ENCODE measurements around the gene FAM124A.

The FAM124A gene

GRCh38 chr13:51317262-51317661, 95.1 kb downstream of the FAM124A start:
- DNase-seq = no peak

DNA sequence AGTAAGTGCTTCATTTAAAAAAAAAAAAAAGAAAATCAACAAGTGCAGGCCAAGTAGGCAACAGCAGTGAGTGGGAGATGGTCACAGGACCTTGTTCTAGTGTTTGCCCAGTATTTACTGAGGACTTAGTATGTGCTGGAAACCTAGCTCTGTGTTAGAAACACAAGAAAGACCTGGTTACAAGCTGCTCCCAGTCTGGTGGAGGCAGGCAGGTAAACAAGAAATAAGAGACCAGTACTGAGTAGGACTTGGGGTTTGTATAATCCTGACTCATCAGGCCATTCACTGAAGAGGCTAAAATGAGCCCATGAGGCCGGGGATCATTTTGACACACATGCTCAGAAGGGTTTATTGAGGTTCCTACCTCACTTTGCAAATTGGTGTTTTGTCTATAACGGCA, 95.8 kb downstream of the FAM124A start:
- no peak for DNase-seq

- no peak for DNase-seq
These were observed 96.7 kb downstream of the FAM124A start for GRCh38 chr13:51318876-51319275.

GRCh38 chr13:51321836-51322235, 99.6 kb downstream of the FAM124A start:
- no peak for DNase-seq

GRCh38 chr13:51322826-51323225, 100.6 kb downstream of the FAM124A start:
- no peak for DNase-seq

DNA sequence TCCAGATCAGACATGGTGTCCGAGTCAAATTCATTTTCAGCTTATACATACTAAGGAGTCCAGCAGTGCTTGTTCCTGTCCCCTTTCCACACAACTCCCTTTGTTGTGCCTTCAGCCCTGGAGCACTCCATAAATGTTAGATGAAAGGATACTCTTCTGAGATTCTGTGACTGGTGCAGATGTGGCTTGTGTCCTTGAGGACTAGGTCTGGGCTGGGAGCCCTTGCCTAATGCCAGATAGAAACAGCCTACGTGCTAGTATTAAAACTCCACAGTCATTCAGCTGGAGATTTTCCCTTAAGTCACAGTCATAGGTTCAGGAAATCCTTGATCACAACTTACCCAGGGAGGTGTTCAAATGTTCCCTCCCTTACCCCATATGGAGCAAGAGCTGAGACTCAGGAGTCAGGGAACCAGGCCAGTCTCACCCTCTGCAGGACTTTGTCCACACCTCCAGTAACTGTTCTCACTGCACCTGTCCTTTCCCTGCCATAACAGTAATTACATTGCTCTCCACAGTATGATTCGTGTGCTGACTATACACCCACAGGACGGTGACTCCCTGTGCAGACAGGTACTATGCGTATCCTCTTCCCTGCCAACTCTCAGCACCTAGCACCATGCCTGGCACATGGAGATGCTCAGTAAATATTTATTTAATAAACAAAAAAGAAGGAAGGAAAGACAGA, 101.8 kb downstream of the FAM124A start:
- no peak for DNase-seq

DNA sequence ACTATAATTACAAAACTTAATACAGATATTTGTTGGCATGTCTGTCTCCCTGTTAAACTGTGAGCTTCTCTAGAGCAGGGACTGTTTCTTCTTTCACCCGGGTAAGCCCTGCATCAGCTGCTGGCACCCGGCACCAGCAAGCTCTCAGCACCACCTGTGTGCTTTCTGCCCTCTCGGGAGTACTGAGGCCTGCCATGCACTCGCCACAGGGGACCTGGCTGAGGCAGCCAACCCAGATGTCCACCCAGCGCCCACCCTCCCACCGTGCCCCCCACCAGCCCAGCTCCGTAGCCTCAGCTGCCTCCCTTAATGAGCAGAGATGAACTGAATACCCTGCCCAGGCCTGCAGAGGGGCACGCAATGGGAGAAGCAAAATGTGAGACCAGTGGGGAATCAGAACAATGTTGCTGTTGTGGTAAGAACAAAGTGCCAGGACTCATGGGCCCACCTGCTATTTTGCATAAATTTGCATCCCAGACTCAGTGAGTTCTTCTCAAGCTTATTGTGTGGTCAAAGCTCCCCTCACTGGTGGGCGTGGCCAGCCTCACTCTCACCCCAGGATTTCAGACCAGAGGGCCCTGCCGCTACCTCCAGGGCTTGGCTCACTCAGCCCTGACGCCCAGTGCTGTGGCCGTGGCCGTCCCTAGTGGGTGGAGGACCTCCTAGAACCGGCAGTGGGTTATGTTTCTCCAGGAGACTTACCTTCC, 102.7 kb downstream of the FAM124A start:
- DNase-seq = no peak

DNA sequence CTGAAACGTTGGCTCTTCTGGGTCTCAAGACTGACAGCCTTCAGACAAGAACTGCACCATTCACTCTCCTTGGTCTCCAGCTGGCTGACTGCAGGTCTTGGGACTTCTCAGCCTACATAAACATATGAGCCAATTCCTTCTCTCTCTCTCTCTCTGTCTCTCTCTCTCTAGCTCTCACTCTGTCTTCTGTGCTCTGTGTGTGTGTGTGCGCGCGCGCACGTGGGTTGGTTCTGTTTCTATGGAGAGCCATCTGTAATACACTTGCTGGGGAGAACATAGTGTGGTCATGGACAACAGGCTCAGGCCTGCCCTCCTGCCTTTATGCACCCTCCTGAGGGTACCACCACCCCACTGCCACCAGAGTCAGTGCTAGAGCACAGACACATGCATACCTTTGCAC, 103.6 kb downstream of the FAM124A start:
- DNase-seq = no peak

DNA sequence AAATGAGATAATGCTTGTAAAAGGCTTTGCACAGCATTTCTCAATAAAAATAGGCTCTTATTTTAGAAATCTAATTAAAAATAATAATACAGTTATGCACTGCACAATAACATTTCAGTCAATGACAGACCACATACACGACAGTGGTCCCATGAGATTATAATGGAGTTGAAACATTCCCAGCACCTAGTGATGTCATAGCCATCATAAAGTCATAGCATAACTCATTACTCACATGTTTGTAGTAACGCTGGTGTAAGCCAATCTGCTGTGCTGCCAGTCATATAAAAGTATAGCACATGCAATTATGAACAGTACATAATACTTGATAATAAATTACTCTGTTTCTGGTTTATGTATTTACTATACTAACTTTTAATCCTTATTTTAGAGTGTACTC, 104.6 kb downstream of the FAM124A start:
- no peak for DNase-seq

- no peak for DNase-seq
These were observed 105.8 kb downstream of the FAM124A start for GRCh38 chr13:51327961-51328360.

DNA sequence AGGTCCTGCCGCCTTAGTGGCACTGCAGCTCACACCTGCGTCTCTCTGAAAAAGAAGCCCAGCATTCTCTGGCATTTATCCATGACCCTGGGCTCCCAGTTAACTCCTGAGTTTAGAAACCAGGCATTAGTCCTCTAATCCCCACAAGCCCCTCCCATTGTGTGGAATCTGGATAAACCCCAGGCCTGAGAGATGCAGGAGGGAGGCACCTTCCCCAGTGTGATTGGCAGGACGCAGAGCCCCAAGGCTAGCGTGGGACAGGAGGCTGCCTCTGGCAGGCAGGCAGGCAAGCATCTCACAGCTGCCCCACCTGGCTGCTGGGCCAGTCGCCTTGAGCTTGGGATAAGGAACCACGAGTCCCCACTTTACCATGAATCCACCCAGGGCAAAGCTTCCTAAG, 106.3 kb downstream of the FAM124A start:
- no peak for DNase-seq

DNA sequence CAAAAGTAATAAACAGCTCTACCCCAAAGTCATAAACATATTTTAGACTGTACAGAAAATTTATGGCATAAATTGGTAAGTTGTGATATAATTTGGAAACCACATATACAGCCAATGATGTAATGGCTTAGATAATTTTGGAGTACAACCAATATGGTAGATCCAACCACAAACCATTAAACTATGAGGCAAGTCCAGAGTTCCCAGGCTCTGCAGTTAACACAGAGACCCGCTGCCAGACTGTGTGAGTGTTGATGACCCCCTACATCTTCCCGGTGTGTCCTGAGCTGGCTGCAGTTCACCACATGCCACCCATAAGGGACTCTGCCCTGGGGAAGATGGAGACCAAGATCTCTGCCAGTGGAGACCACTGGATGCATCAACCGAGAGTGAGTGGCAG, 107.4 kb downstream of the FAM124A start:
- DNase-seq = no peak

DNA sequence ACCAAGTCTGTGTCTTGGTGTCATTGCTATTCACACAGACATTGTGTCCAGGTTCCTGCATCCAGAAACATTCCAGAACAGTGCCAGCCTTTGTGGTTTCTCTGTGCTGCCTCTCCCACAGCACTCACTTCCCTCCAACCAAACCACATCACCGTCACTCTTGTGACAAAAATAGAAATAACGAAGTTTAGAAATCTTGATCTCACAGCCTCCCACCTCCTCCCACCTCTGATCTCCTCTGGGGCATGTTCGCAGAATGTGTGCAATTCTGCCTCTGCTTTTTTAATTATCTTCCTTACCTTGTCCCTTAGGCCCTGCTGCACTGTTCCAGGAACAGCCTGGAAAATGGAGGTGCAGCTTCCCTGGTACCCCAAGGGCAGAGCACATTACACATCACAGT, 108.6 kb downstream of the FAM124A start:
- DNase-seq = no peak

- no peak for DNase-seq
These were observed 109.2 kb downstream of the FAM124A start for GRCh38 chr13:51331354-51331861.

GRCh38 chr13:51332566-51333361, 110.6 kb downstream of the FAM124A start:
- DNase-seq = no peak

- no peak for DNase-seq
These were observed 111.2 kb downstream of the FAM124A start for GRCh38 chr13:51333421-51333820.

DNA sequence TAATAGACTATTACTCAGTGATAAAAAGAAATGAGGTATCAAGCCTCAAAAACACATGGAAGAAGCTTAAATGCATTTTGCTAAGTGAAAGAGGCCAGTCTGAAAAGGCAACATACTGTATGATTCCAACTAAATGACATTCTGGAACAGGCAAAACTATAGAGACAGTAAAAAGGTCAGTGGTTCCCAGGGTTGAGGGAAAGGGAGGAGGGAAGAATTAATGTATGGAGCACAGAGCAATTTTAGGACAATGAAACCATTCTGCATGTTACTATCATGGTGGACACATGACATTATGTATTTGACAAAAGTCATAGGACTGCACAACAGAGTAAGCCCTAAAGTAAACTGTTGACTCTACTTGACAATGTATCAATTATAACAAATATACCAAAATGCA, 111.6 kb downstream of the FAM124A start:
- DNase-seq = no peak
